ENCODE results near the gene ADCYAP1. TPM values are rescaled to one million over a fixed set of nuclear protein-coding genes. Genes with fewer than 3 reads are reported as not detected.
"Not testable (repeated sequence)": the region's sequence is repeated elsewhere in the genome, so short reads cannot be mapped to it uniquely, and the experiment has no call there.

The ADCYAP1 gene
- total RNA-seq (not detected), polyA plus RNA-seq (not detected)

- Mint-ChIP-seq H3K4me3 (peak within 1 kb of the TSS in 5 of 8 donors; percentile 59 to 75 (median 68)), H3K27me3 (peaks cover 54 to 59% of the 10 kb centered on the region in 2 donors), H3K9me3 (peaks cover 2 to 20% (median 8%) of the 10 kb centered on the region in 8 donors), H3K27ac (peak within 1 kb of the TSS in 1 of 7 donors; percentile 28), H3K36me3 (peaks cover 2 to 6% of the 10 kb centered on the region in 2 donors), H3K4me1 (peaks cover 7 to 21% (median 13%) of the 10 kb centered on the region in 4 donors)
- peaks cover 24% of the 10 kb centered on the region for H3K4me1 ChIP-seq (ENCODE audit: insufficient read depth, low read length)
- CTCF ChIA-PET (ENCODE audit: partially characterized antibody) = no interaction called here
- intact Hi-C loops (cut with micrococcal nuclease) = no loop called here
- POLR2A ChIA-PET (ENCODE audit: partially characterized antibody) = no interaction called here
- H3K9me3 ChIP-seq (ENCODE audit: control insufficient read depth in 1 of 2, low read length in 2 of 2) = no peaks in the 10 kb centered on the region
- H3K27me3 ChIP-seq (ENCODE audit: insufficient read depth, low read length) = peaks cover 50% of the 10 kb centered on the region
- H3K27ac ChIP-seq (ENCODE audit: low read depth, low read length) = no peak within 1 kb of the TSS
- no peak within 1 kb of the TSS for H3K4me3 ChIP-seq (ENCODE audit: low read length in 2 of 2)
- no peak for DNase-seq
- no peaks in the 10 kb centered on the region for H3K36me3 ChIP-seq (ENCODE audit: insufficient read depth, low read length)
Observed at GRCh38 chr18:904218-905090, at the start of gene ADCYAP1. TSS of gene ADCYAP1 (plus strand) at chr18:904871. CDS start at chr18:905387, 516 bp downstream.

- intact Hi-C loops (cut with micrococcal nuclease) = no loop called here
- H3K4me1 ChIP-seq (ENCODE audit: insufficient read depth, low read length) = no peaks in the 10 kb centered on the region
- H3K27ac ChIP-seq (ENCODE audit: low read depth, low read length) = no peak overlapping the region
- no peaks in the 10 kb centered on the region for H3K9me3 ChIP-seq (ENCODE audit: control insufficient read depth in 1 of 2, low read length in 2 of 2)
- H3K27me3 ChIP-seq (ENCODE audit: insufficient read depth, low read length) = no peaks in the 10 kb centered on the region
- DNase-seq = no peak
- Mint-ChIP-seq H3K36me3 (no peaks in the 10 kb centered on the region), H3K9me3 (no peaks in the 10 kb centered on the region), H3K27me3 (peaks cover 10% of the 10 kb centered on the region in 2 donors), H3K27ac (no peak overlapping the region), H3K4me3 (no peak overlapping the region), H3K4me1 (no peaks in the 10 kb centered on the region)
- POLR2A ChIA-PET (ENCODE audit: partially characterized antibody) = no interaction called here
- no peaks in the 10 kb centered on the region for H3K36me3 ChIP-seq (ENCODE audit: insufficient read depth, low read length)
- CTCF ChIA-PET (ENCODE audit: partially characterized antibody) = interaction anchor here (2.4 kb wide), 1 partner anchor 19 kb away, joined by 8 read pairs; no protein-coding TSS in a partner anchor
- H3K4me3 ChIP-seq (ENCODE audit: low read length in 2 of 2) = no peak overlapping the region
Observed at GRCh38 chr18:857986-858385, 46.7 kb upstream of the ADCYAP1 start.

- Mint-ChIP-seq H3K27me3 (peaks cover 20 to 21% of the 10 kb centered on the region in 2 donors), H3K27ac (no peak overlapping the region), H3K4me1 (peaks cover 2 to 5% (median 4%) of the 10 kb centered on the region in 4 donors), H3K36me3 (no peaks in the 10 kb centered on the region), H3K4me3 (peak overlapping the region in 1 of 8 donors; percentile 42), H3K9me3 (no peaks in the 10 kb centered on the region)
- no peaks in the 10 kb centered on the region for H3K27me3 ChIP-seq (ENCODE audit: insufficient read depth, low read length)
- POLR2A ChIA-PET (ENCODE audit: partially characterized antibody) = interaction anchor here (1.1 kb wide), 1 partner anchor 9 kb away, joined by 6 read pairs; no protein-coding TSS in a partner anchor
- CTCF ChIA-PET (ENCODE audit: partially characterized antibody) = interaction anchor here (1.0 to 1.8 kb wide), 7 partner anchors 10 to 1677 kb away, joined by 3 to 8 read pairs (median 3); no protein-coding TSS in a partner anchor
- H3K4me3 ChIP-seq (ENCODE audit: low read length in 2 of 2) = no peak overlapping the region
- peak; percentile 41 to 62 (median 46) for DNase-seq
- H3K36me3 ChIP-seq (ENCODE audit: insufficient read depth, low read length) = no peaks in the 10 kb centered on the region
- no peaks in the 10 kb centered on the region for H3K4me1 ChIP-seq (ENCODE audit: insufficient read depth, low read length)
- intact Hi-C loops (cut with micrococcal nuclease) = no loop called here
- H3K27ac ChIP-seq (ENCODE audit: low read depth, low read length) = no peak overlapping the region
- no peaks in the 10 kb centered on the region for H3K9me3 ChIP-seq (ENCODE audit: control insufficient read depth in 1 of 2, low read length in 2 of 2)
Observed at GRCh38 chr18:864872-865273, 39.8 kb upstream of the ADCYAP1 start.

GRCh38 chr18:867257-867656 is 37.4 kb upstream of the ADCYAP1 start:
- ChIA-PET POLR2A (ENCODE audit: partially characterized antibody) (no interaction called here), CTCF (ENCODE audit: partially characterized antibody) (no interaction called here)
- H3K9me3 ChIP-seq (ENCODE audit: control insufficient read depth in 1 of 2, low read length in 2 of 2) = no peaks in the 10 kb centered on the region
- no peak overlapping the region for H3K27ac Mint-ChIP-seq
- H3K36me3 Mint-ChIP-seq = no peaks in the 10 kb centered on the region
- no peaks in the 10 kb centered on the region for H3K4me1 ChIP-seq (ENCODE audit: insufficient read depth, low read length)
- H3K36me3 ChIP-seq (ENCODE audit: insufficient read depth, low read length) = no peaks in the 10 kb centered on the region
- DNase-seq = no peak
- no peaks in the 10 kb centered on the region for H3K9me3 Mint-ChIP-seq
- no peak overlapping the region for H3K4me3 Mint-ChIP-seq
- H3K27ac ChIP-seq (ENCODE audit: low read depth, low read length) = no peak overlapping the region
- no peaks in the 10 kb centered on the region for H3K27me3 ChIP-seq (ENCODE audit: insufficient read depth, low read length)
- H3K4me1 Mint-ChIP-seq = peaks cover 2 to 5% (median 4%) of the 10 kb centered on the region in 4 donors
- H3K4me3 ChIP-seq (ENCODE audit: low read length in 2 of 2) = no peak overlapping the region
- intact Hi-C loops (cut with micrococcal nuclease) = no loop called here
- H3K27me3 Mint-ChIP-seq = peaks cover 15 to 17% of the 10 kb centered on the region in 2 donors

GRCh38 chr18:873426-873825 is 31.2 kb upstream of the ADCYAP1 start:
- H3K27me3 Mint-ChIP-seq; H3K36me3 Mint-ChIP-seq; H3K27ac ChIP-seq (ENCODE audit: low read depth, low read length); H3K9me3 ChIP-seq (ENCODE audit: control insufficient read depth in 1 of 2, low read length in 2 of 2); CTCF ChIA-PET (ENCODE audit: partially characterized antibody); intact Hi-C loops (cut with micrococcal nuclease); H3K36me3 ChIP-seq (ENCODE audit: insufficient read depth, low read length); H3K4me1 ChIP-seq (ENCODE audit: insufficient read depth, low read length); H3K9me3 Mint-ChIP-seq; DNase-seq; H3K27me3 ChIP-seq (ENCODE audit: insufficient read depth, low read length); H3K4me3 ChIP-seq (ENCODE audit: low read length in 2 of 2): not testable (repeated sequence)
- peaks cover 7 to 23% (median 13%) of the 10 kb centered on the region in 4 donors for H3K4me1 Mint-ChIP-seq
- H3K4me3 Mint-ChIP-seq = peak overlapping the region; percentile 77 to 87 (median 85)
- POLR2A ChIA-PET (ENCODE audit: partially characterized antibody) = interaction anchor here (1.8 kb wide), 1 partner anchor 9 kb away, joined by 6 read pairs; no protein-coding TSS in a partner anchor
- peak overlapping the region in 5 of 7 donors; percentile 48 to 92 (median 83) for H3K27ac Mint-ChIP-seq

- Histone ChIP-seq H3K4me1 (ENCODE audit: insufficient read depth, low read length) (peaks cover 3% of the 10 kb centered on the region), H3K27ac (ENCODE audit: low read depth, low read length) (no peak overlapping the region), H3K36me3 (ENCODE audit: insufficient read depth, low read length) (no peaks in the 10 kb centered on the region), H3K4me3 (ENCODE audit: low read length in 2 of 2) (no peak overlapping the region), H3K9me3 (ENCODE audit: control insufficient read depth in 1 of 2, low read length in 2 of 2) (no peaks in the 10 kb centered on the region), H3K27me3 (ENCODE audit: insufficient read depth, low read length) (no peaks in the 10 kb centered on the region)
- ChIA-PET POLR2A (ENCODE audit: partially characterized antibody) (no interaction called here), CTCF (ENCODE audit: partially characterized antibody) (no interaction called here)
- Mint-ChIP-seq H3K4me1 (peaks cover 7 to 23% (median 13%) of the 10 kb centered on the region in 4 donors), H3K36me3 (no peaks in the 10 kb centered on the region), H3K27me3 (no peaks in the 10 kb centered on the region), H3K9me3 (no peaks in the 10 kb centered on the region), H3K4me3 (no peak overlapping the region), H3K27ac (no peak overlapping the region)
- intact Hi-C loops (cut with micrococcal nuclease) = no loop called here
- DNase-seq = no peak
Observed at GRCh38 chr18:875912-876311, 28.8 kb upstream of the ADCYAP1 start.

- Histone ChIP-seq H3K27me3 (ENCODE audit: insufficient read depth, low read length) (no peaks in the 10 kb centered on the region), H3K27ac (ENCODE audit: low read depth, low read length) (no peak overlapping the region), H3K36me3 (ENCODE audit: insufficient read depth, low read length) (no peaks in the 10 kb centered on the region), H3K9me3 (ENCODE audit: control insufficient read depth in 1 of 2, low read length in 2 of 2) (no peaks in the 10 kb centered on the region), H3K4me3 (ENCODE audit: low read length in 2 of 2) (no peak overlapping the region), H3K4me1 (ENCODE audit: insufficient read depth, low read length) (peaks cover 3% of the 10 kb centered on the region)
- H3K27me3 Mint-ChIP-seq = no peaks in the 10 kb centered on the region
- no peak overlapping the region for H3K27ac Mint-ChIP-seq
- no peaks in the 10 kb centered on the region for H3K9me3 Mint-ChIP-seq
- peaks cover 7 to 22% (median 13%) of the 10 kb centered on the region in 4 donors for H3K4me1 Mint-ChIP-seq
- intact Hi-C loops (cut with micrococcal nuclease) = no loop called here
- DNase-seq = no peak
- ChIA-PET CTCF (ENCODE audit: partially characterized antibody) (interaction anchor here (1.2 to 1.3 kb wide), 2 partner anchors 11 to 38 kb away, joined by 3 read pairs; no protein-coding TSS in a partner anchor), POLR2A (ENCODE audit: partially characterized antibody) (interaction anchor here (1.3 kb wide), 1 partner anchor 31 kb away, joined by 3 read pairs; no protein-coding TSS in a partner anchor)
- no peaks in the 10 kb centered on the region for H3K36me3 Mint-ChIP-seq
- H3K4me3 Mint-ChIP-seq = no peak overlapping the region
Observed at GRCh38 chr18:877238-877637, 27.4 kb upstream of the ADCYAP1 start.

All from CD4-positive, alpha-beta memory T cell (primary cell).